ENCODE measurements around the gene RTN4IP1.
"Not testable (repeated sequence)": the region's sequence is repeated elsewhere in the genome, so short reads cannot be mapped to it uniquely, and the experiment has no call there.

RTN4IP1 gene

DNA sequence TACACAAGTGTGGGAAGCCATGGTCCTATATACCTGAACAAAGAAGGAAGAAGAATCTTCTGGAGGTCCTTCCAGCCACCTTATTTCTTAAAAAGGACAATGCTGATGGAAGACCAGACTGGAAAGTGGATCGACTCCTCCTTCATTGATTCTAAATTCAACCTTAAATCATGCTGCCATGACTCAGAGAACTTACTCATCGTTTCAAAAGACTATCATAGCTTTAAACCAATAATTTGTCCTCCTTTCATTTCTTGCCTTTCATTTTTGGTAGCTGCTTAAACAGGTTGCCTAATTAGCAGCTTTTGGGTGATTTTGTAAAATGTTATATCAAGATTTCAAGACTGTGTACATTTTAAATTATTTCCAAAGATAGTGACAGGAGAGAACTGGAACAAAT is 60.8 kb downstream of the RTN4IP1 start:
- Histone ChIP-seq H3K27ac (ENCODE audit: low read depth, low read length) (no peak overlapping the region), H3K27me3 (ENCODE audit: control insufficient read depth, insufficient read depth, low read length) (no peaks in the 10 kb centered on the region), H3K9ac (ENCODE audit: low read length) (no peak overlapping the region), H3K36me3 (ENCODE audit: control insufficient read depth, insufficient read depth, low read length) (peaks cover 15% of the 10 kb centered on the region), H3K4me3 (ENCODE audit: low read length) (no peak overlapping the region), H3K4me1 (ENCODE audit: control insufficient read depth, insufficient read depth, low read length) (peaks cover 3% of the 10 kb centered on the region)

DNA sequence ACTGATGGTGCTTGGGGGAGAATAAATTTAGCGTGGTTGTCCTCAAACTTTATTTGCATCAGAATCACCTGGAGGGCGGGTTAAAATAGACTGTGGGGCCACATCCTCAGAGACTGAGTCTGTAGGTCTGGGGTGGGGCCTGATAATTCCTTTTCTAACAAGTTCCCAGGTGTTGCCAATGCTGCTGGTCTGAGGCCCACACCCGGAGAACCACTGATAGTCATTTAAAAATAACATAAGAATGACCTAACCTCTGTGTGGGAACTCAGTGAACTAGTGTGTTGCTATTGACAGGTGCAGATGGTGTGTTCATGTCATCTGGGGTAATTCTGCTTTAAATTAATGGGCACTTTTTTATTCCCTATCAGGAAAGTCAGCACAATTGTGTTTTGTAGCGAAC is 64.8 kb downstream of the RTN4IP1 start:
- no peaks in the 10 kb centered on the region for H3K27me3 ChIP-seq (ENCODE audit: control insufficient read depth, insufficient read depth, low read length)
- no peak overlapping the region for H3K4me3 ChIP-seq (ENCODE audit: low read length)
- peaks cover 15% of the 10 kb centered on the region for H3K36me3 ChIP-seq (ENCODE audit: control insufficient read depth, insufficient read depth, low read length)
- no peak overlapping the region for H3K9ac ChIP-seq (ENCODE audit: low read length)
- no peak overlapping the region for H3K27ac ChIP-seq (ENCODE audit: low read depth, low read length)
- H3K4me1 ChIP-seq (ENCODE audit: control insufficient read depth, insufficient read depth, low read length): peaks cover under 1% of the 10 kb centered on the region

DNA sequence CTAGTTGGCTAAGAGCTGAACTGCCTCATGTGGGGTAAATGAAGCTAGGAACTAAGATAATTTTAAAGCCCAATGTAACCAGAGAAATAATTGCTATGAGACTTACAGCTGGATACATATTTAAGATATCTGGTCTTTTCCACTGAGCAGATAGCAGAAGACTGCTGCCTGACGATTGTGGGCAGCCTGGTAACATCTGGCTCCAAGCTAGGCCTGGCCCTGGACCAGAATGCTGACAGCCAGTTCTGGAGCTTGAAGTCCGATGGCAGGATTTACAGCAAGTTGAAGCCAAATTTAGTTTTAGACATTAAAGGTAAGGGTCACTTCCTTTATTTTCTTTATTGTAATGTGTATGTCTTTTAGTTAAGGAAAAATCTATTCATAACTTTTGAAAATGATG is 65.7 kb downstream of the RTN4IP1 start:
- Histone ChIP-seq H3K4me3 (ENCODE audit: low read length) (no peak overlapping the region), H3K27ac (ENCODE audit: low read depth, low read length) (no peak overlapping the region), H3K9ac (ENCODE audit: low read length) (no peak overlapping the region), H3K36me3 (ENCODE audit: control insufficient read depth, insufficient read depth, low read length) (peaks cover 12% of the 10 kb centered on the region), H3K4me1 (ENCODE audit: control insufficient read depth, insufficient read depth, low read length) (no peaks in the 10 kb centered on the region), H3K27me3 (ENCODE audit: control insufficient read depth, insufficient read depth, low read length) (no peaks in the 10 kb centered on the region)

DNA sequence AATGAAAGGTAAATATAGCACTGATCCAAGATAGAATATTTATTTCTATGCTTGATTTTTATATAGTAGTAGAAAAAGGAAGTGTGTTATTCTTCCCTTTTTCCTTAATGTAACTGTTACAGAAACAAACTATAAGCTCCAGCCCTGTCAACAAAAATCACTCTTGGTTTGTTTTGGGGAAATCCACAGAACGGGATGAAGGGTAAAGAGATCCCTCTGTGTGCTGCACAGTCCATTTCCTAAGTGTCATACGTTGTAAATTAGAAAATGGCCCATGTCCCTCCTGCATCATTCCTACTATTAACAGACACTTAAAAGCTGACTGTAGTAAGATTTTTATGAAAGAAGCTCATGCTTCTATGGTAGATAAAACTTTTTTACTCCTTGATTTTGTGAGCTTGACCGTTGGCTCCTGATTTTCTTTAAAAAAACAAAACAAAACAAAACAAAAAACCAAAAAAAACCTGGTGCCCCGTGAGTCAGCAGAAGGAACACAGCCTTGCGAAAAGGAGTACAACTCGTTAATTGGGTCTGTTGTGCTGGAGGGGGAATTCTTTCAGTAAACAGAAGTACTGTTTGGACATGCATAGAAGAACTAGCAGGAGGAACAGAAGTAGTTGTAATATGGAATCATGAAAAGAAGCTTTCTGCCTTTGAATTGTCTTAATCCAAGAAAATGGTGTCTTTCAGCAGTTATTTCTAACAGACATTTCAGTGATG is 67.5 kb downstream of the RTN4IP1 start:
- Histone ChIP-seq H3K27ac (ENCODE audit: low read depth, low read length) (no peak overlapping the region), H3K4me3 (ENCODE audit: low read length) (no peak overlapping the region), H3K36me3 (ENCODE audit: control insufficient read depth, insufficient read depth, low read length) (peaks cover 4% of the 10 kb centered on the region), H3K9ac (ENCODE audit: low read length) (no peak overlapping the region), H3K27me3 (ENCODE audit: control insufficient read depth, insufficient read depth, low read length) (no peaks in the 10 kb centered on the region), H3K4me1 (ENCODE audit: control insufficient read depth, insufficient read depth, low read length) (no peaks in the 10 kb centered on the region)

DNA sequence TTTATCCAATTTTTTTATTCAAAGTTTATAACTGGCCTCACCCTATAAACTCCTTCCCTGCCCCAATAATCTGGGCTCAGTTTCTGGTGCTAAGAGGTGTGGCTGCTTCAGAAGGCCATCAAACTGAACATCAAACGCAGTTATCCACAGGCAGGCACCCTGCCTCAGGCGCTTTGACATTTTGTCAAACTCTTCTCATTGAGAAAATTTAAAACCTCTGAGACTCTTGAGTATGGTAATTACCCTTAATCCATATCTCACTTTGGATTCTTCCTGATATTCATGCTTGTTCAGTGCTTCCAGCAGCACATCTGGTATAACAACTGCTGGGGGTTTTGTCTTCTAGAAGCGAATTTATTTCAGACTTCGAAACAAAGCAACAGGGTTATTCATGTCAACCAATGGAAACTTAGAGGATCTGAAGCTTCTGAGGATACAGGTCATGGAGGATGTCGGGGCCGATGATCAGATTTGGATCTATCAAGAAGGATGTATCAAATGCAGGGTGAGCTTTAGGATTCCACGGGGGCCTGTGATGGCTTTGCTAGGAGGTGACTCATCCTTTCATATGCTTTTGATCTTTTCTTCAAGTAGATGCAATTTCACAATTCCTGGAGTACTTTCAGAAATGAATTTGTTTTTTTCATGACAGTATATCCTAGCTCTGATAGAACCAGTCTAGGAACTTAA is 68.2 kb downstream of the RTN4IP1 start:
- Histone ChIP-seq H3K36me3 (ENCODE audit: control insufficient read depth, insufficient read depth, low read length) (peaks cover 4% of the 10 kb centered on the region), H3K27ac (ENCODE audit: low read depth, low read length) (no peak overlapping the region), H3K27me3 (ENCODE audit: control insufficient read depth, insufficient read depth, low read length) (no peaks in the 10 kb centered on the region), H3K4me1 (ENCODE audit: control insufficient read depth, insufficient read depth, low read length) (no peaks in the 10 kb centered on the region), H3K9ac (ENCODE audit: low read length) (no peak overlapping the region), H3K4me3 (ENCODE audit: low read length) (no peak overlapping the region)

DNA sequence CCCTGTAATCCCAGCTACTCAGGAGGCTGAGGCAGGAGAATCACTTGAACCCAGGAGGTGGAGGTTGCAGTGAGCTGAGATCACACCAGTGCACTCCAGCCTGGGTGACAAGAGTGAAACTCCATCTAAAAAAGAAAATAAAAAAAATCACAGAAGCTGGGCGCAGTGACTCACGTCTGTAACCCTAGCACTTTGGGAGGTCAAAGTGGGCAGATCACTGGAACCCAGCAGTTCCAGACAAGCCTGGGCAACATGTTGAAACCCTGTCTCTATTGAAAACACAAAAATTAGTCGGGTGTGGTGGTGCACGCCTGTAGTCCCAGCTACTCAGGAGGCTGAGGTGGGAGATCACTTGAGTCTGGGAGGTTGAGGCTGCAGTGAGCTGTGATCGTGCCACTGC is 69.6 kb downstream of the RTN4IP1 start:
- not testable (repeated sequence) for H3K27ac ChIP-seq (ENCODE audit: low read depth, low read length); H3K4me3 ChIP-seq (ENCODE audit: low read length); H3K4me1 ChIP-seq (ENCODE audit: control insufficient read depth, insufficient read depth, low read length); H3K27me3 ChIP-seq (ENCODE audit: control insufficient read depth, insufficient read depth, low read length); H3K9ac ChIP-seq (ENCODE audit: low read length); H3K36me3 ChIP-seq (ENCODE audit: control insufficient read depth, insufficient read depth, low read length)

DNA sequence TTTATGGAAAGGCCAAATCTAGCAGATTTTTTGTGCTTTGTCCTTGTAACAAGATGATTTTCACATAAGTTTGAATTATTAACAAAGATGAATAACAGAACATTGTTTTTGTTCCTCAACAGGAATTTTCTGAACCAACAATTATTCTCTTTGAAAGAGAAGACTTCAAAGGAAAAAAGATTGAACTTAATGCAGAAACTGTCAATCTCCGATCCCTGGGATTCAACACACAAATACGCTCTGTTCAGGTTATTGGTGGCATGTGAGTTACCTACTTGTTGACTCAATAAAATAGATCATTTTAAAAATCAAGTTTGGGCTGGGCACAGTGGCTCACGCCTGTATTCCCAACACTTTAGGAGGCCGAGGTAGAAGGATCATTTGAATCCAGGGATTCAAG is 70.9 kb downstream of the RTN4IP1 start:
- Histone ChIP-seq H3K4me3 (ENCODE audit: low read length) (no peak overlapping the region), H3K27me3 (ENCODE audit: control insufficient read depth, insufficient read depth, low read length) (no peaks in the 10 kb centered on the region), H3K27ac (ENCODE audit: low read depth, low read length) (no peak overlapping the region), H3K36me3 (ENCODE audit: control insufficient read depth, insufficient read depth, low read length) (peaks cover 10% of the 10 kb centered on the region), H3K9ac (ENCODE audit: low read length) (no peak overlapping the region), H3K4me1 (ENCODE audit: control insufficient read depth, insufficient read depth, low read length) (no peaks in the 10 kb centered on the region)

DNA sequence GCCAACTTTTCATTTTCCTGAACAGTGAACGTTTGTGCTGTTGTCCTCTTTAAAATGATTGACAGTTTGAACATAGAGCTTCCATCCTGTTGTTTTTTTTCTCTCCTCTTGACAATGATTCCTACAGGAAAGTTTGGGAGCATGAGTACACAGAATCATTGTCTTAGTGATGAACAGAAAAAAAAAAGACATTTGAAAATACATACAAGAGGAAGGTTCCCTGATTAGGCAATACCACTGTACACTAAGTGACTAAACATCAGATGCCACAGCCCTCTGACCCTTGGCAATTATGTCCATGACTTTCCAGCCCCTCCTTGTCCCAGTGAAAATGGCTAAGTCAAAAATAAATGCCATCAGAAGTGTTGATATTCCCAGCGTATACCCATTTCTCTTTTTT is 71.5 kb downstream of the RTN4IP1 start:
- Histone ChIP-seq H3K36me3 (ENCODE audit: control insufficient read depth, insufficient read depth, low read length) (peaks cover 10% of the 10 kb centered on the region), H3K27ac (ENCODE audit: low read depth, low read length) (no peak overlapping the region), H3K27me3 (ENCODE audit: control insufficient read depth, insufficient read depth, low read length) (no peaks in the 10 kb centered on the region), H3K4me3 (ENCODE audit: low read length) (no peak overlapping the region), H3K4me1 (ENCODE audit: control insufficient read depth, insufficient read depth, low read length) (no peaks in the 10 kb centered on the region), H3K9ac (ENCODE audit: low read length) (no peak overlapping the region)

DNA sequence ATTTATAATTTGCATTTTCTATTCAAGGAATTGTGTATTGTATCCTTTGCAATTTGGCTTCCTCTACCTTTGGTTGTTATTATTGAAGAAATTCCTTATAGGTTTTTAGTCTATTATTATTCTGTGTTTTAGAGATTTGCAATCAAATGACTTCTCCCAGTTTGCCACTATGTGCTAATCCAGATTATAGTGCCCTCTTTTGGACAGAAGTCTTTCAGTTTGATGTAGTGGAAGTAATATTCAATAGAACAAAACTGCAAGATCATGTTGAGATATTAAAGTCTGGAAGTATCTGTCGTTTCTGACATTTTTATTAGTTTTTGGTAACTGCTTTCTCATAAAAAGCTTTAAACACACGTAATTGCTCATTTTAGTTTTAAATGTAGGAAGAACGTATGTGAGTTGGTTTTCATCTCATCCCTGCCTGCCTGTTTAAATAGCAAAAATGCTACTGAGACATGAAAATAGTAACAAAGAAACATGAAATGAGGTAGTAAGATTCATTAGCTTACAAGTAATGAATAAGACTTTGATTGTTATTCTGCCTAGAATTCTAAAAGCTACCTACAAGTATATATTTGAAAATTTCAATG is 72.8 kb downstream of the RTN4IP1 start:
- Histone ChIP-seq H3K4me3 (ENCODE audit: low read length) (no peak overlapping the region), H3K27me3 (ENCODE audit: control insufficient read depth, insufficient read depth, low read length) (no peaks in the 10 kb centered on the region), H3K9ac (ENCODE audit: low read length) (no peak overlapping the region), H3K27ac (ENCODE audit: low read depth, low read length) (no peak overlapping the region), H3K36me3 (ENCODE audit: control insufficient read depth, insufficient read depth, low read length) (peaks cover 8% of the 10 kb centered on the region), H3K4me1 (ENCODE audit: control insufficient read depth, insufficient read depth, low read length) (no peaks in the 10 kb centered on the region)

DNA sequence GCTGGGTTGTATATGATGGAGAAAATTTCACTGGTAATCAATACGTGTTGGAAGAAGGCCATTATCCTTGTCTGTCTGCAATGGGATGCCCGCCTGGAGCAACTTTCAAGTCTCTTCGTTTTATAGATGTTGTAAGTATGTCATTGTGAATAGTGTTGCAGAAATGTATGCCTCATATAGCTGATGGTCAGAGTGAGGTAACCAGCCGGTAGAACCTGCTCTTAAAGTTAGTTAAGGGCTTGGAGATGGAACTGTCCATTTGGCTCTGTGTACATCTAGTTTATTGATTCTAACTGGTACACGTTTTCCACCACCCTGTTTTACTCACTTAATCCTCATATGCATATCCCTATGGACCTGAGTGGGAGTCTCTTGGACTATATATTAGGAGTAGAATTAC is 73.5 kb downstream of the RTN4IP1 start:
- no peak overlapping the region for H3K27ac ChIP-seq (ENCODE audit: low read depth, low read length)
- H3K4me1 ChIP-seq (ENCODE audit: control insufficient read depth, insufficient read depth, low read length): no peaks in the 10 kb centered on the region
- no peak overlapping the region for H3K9ac ChIP-seq (ENCODE audit: low read length)
- H3K36me3 ChIP-seq (ENCODE audit: control insufficient read depth, insufficient read depth, low read length): peaks cover 8% of the 10 kb centered on the region
- no peak overlapping the region for H3K4me3 ChIP-seq (ENCODE audit: low read length)
- H3K27me3 ChIP-seq (ENCODE audit: control insufficient read depth, insufficient read depth, low read length): no peaks in the 10 kb centered on the region

DNA sequence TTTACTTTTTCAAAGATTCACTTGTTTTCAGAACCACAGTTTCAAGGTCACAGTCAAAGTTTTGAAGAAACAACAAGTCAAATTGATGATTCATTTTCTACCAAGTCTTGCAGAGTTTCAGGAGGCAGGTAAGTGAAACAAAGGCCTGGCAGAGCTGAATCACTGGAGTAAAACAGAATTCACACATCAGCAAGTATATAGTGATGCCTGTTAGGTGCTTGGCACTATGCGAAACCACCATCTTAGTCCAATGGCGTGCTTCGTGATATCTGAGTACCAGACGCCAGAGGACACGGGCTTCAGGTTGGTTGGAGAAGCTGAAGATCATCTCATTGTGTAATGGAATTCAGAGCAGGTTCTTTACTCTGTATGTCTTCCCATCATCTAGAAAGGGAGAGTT is 75.9 kb downstream of the RTN4IP1 start:
- Histone ChIP-seq H3K27me3 (ENCODE audit: control insufficient read depth, insufficient read depth, low read length) (no peaks in the 10 kb centered on the region), H3K27ac (ENCODE audit: low read depth, low read length) (no peak overlapping the region)

DNA sequence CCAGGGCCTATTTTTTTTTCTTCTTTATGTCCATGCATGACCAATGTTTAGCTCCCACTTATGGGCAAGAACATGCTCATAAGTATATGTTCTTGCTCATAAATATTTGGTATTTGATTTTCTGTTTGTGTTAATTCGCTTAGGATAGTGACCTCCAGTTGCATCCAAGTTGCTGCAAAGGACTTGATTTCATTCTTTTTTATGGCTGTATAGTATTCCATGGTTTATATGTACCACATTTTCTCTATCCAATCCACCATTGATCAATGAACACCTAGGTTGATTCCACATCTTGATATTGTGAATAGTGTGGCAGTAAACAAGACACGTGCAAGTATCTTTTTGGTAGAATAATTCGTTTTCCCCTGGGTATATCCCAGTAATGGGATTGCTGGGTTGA is 78.1 kb downstream of the RTN4IP1 start:
- H3K36me3 ChIP-seq (ENCODE audit: control insufficient read depth, insufficient read depth, low read length): peaks cover 6% of the 10 kb centered on the region
- no peak overlapping the region for H3K9ac ChIP-seq (ENCODE audit: low read length)
- H3K4me3 ChIP-seq (ENCODE audit: low read length): no peak overlapping the region
- H3K27me3 ChIP-seq (ENCODE audit: control insufficient read depth, insufficient read depth, low read length): no peaks in the 10 kb centered on the region
- no peak overlapping the region for H3K27ac ChIP-seq (ENCODE audit: low read depth, low read length)
- H3K4me1 ChIP-seq (ENCODE audit: control insufficient read depth, insufficient read depth, low read length): no peaks in the 10 kb centered on the region

More for the DNA sequence above, 75.9 kb downstream of the RTN4IP1 start:
- H3K36me3 ChIP-seq (ENCODE audit: control insufficient read depth, insufficient read depth, low read length): peaks cover 6% of the 10 kb centered on the region
- H3K4me1 ChIP-seq (ENCODE audit: control insufficient read depth, insufficient read depth, low read length): no peaks in the 10 kb centered on the region
- H3K9ac ChIP-seq (ENCODE audit: low read length): no peak overlapping the region
- no peak overlapping the region for H3K4me3 ChIP-seq (ENCODE audit: low read length)

DNA sequence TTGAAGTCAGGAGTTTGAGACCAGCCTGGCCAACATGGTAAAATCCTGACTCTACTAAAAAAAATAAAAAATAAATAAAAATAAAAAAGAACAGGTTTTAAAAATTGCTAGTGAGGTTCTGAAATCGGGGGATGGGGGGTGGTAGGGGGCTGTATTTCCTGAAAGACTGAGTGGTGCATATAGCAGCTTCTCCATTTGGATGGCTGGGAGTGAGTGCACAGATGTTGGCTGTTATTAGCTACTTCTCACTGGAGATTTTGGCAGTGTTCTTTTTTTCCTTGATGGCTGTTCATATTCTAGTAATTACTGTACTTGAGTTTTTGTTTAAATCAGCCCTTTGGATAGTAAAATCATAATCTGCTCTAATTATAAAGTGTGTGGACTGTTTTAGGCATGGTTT is 79.8 kb downstream of the RTN4IP1 start:
- H3K9ac ChIP-seq (ENCODE audit: low read length): no peak overlapping the region
- H3K4me3 ChIP-seq (ENCODE audit: low read length): no peak overlapping the region
- H3K4me1 ChIP-seq (ENCODE audit: control insufficient read depth, insufficient read depth, low read length): no peaks in the 10 kb centered on the region
- peaks cover 6% of the 10 kb centered on the region for H3K36me3 ChIP-seq (ENCODE audit: control insufficient read depth, insufficient read depth, low read length)
- no peak overlapping the region for H3K27ac ChIP-seq (ENCODE audit: low read depth, low read length)
- no peaks in the 10 kb centered on the region for H3K27me3 ChIP-seq (ENCODE audit: control insufficient read depth, insufficient read depth, low read length)
